GM19035 (cell line): ENCODE measurements around the gene UBE2L5.

ENCODE experiments used
- ATAC-seq: cut with Tn5 transposase; IDR thresholded peaks from one replicate; pipeline ENCODE4 v1.9.1; 2021; ENCODE audit not compliant: unreplicated experiment

UBE2L5 gene

GRCh38 chr13:30422054-30422839, at the start of gene UBE2L5:
Gene UBE2L5, plus strand, starts transcription at chr13:30422493. Its CDS starts 5,498 bp downstream, at chr13:30427991.
- ATAC-seq: peak; percentile 81

DNA sequence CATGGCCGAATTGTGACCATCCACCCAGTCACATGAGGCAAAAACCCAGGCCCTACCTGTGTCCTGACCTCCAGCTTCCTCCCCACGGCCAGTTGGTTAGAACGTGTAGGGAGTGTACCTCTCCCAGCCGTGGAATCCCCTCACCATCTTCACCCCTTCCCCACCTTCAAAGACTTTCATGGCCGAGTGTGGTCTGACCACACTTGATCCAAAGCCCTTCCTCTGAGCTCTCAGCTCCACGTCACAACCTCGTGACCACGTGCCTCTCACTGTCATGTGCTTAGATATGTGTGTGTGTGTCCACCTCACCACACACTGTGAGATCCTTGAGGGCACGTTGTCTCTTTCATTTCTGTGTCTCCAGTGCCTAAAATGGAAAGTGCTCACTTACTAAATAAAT, 48.6 kb upstream of the UBE2L5 start:
- no peak for ATAC-seq

DNA sequence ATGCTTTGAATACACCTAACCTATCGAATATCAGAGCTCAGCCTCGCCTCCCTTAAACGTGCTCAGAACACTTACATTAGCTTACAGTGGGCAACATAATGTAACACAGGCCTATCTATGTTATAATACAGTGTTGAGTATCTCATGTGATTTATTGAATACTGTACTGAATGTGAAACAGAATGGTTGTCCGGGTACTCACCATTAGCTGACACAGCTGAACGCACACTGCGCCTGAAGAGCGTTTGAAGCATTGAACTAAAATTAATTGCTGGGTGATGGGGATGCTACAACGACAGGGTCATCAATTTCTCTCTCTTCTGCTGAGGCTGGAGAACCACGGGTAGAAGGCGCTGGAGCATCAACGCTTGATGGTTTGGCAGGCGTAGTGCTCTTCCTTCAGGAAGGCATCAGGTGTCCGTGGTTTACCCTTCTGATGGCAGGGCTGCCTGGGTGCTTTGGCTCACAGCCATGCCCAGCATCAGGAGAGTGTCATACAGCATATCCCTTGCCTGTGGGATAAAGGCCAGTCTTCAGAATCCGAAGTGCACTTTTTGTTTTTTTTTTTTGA, 46.9 kb upstream of the UBE2L5 start:
- no peak for ATAC-seq

DNA sequence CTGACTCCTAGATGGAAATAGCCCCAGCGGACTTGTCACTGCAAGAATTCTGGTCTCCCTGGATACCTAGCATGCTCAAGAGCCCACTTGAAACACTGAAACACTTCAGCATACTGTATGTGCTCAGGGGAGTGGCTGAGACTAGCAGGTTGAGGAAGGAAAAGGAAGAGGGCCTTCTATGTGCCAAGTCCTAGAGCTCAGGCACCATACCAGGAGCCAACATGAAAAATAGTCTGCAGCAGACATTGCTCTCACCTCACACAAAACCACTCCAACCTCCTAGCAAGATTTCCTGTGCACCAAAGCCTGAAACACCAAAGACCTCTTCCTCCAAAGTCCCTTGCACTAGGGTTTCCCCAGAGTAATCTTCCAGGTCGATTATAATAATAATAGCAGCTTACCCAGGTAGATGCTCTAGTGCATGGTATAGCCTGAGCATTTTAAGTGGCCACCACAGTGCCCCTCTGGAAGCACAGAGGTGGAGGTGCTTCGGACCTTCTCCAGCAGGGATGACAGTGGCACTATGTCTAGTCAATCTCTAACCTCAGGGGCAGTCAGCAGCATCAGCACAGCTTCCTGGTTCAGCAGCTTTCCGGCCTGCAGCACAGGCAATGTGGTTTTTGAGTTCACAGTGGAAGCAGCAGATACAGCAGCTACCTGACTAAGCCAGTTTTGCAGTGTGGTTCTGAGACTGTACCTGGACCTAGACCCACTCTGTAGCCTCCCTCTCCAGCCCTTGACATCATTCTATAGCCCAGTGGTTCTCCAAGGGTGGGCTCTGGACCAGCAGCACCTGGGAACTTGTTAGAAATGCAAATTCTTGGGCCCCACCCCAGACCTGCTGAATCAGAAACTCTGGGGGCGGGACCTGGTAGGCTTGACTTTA, 45.6 kb upstream of the UBE2L5 start:
- peak; percentile 56 for ATAC-seq

- no peak for ATAC-seq
Measured at GRCh38 chr13:30377312-30377685, 45.0 kb upstream of the UBE2L5 start.

- no peak for ATAC-seq
Measured at GRCh38 chr13:30378191-30378590, 44.1 kb upstream of the UBE2L5 start.

DNA sequence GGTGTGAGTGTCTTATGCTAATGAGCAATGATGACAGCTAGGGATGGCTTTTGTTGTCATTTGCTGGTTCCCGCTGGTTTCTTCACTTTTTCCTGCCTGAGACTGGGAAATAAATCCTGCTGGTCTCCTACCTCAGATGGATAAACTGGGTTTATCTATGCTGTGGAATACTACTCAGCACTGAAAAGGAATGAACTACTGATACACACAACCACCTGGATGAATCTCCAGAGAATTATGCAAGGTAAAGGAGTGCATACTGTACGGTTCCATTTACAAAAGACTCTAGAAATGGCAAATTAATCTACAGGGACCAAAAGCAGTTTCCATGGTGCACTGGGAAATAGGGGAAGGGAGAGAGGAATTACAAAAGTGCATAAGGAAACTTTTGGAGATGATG, 41.2 kb upstream of the UBE2L5 start:
- no peak for ATAC-seq

DNA sequence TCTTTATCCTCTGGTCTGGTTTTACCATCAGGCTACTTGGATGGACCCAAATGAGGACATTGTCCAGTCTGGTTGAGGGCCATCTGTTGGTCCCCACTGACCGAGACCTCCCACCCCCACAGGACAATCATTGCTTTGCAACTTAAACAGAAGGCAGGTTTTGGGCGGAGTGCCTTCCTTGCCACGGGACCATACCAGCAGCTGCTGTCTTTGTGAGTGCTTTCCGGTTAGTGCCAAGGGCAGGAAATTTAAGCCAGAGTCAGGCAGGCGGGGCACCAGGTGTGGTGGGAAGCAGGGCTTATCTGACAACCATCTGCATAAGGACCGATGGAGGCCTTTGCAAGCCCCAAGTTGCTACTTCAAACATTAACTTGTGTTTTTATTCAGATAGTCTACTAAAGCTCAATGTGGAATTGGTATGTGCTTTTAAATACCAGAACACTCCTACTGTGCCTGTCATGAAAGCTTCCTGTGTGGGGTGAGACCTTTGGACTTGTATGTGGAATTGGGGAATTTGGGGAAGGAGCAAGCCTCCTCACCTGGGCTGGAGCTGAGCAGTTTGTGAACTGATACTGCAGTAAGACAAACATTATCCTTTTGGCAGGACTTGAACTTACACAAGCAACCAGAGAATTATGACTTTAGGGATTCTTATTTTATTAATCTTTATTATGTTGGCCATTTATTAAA, 39.3 kb upstream of the UBE2L5 start:
- no peak for ATAC-seq

DNA sequence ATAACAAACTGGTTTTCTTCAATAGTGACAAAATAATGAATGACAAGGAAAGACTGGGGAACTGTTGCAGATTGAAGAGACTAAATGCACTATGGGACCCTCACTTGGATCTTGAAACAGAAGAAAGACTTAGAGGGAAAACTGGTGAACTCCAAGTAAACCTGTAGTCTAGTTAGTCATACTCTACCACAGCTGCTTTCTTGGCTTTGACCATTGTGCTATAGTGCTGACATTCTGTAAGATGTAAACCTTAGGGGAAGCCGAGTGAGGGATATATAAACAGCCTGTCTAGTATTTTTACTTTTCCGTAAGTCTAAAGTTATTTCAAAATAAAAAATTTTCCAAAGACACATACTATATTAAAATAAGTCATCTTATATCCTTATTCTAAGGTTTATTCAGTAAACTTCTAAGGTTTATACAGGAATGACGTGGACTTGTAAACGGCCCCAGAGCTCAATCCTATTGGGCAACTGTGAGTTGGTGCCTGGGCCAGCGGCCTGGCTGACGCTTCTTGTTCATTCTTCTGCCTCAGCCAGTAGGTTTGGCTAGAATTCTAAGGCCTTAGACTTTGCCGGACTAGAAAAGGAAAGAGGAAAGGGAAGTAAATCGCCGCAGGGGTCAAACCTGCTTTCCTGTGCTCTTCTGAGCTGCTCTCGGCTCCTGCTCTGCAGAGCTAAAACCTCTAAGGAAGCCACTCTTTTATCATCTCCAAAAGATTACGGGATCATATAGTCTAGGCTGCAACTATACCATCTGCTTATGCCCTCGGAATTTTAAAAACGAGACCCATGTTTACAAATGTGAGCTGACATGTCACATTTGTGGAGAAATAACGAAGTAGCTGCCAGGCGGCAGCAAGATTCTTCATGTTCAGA, 33.6 kb upstream of the UBE2L5 start:
- ATAC-seq: no peak

GRCh38 chr13:30391956-30392680, 30.2 kb upstream of the UBE2L5 start:
- ATAC-seq: no peak

- ATAC-seq: no peak
Measured at GRCh38 chr13:30392681-30393045, 29.6 kb upstream of the UBE2L5 start.

DNA sequence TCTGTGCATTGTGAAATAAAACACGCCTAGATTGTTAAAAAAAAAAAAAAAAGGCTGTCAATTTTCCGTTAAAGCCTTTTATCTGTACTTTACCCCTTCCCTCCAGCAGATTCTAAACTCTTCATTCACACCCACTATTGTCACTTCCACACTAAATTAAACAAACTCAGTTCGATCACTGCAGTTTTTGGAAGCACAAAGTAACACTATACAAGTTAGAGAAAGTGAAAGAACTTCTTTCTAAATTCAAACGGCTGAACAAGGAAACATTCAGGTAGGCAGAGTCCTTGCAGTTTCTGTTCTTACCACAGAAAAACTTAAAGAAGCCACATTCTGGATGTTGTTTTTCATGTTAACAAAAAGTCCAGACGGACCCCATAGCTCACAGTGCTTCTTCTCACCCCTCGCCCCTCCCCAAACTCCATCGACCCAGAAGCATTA, 27.5 kb upstream of the UBE2L5 start:
- peak; percentile 84 for ATAC-seq

DNA sequence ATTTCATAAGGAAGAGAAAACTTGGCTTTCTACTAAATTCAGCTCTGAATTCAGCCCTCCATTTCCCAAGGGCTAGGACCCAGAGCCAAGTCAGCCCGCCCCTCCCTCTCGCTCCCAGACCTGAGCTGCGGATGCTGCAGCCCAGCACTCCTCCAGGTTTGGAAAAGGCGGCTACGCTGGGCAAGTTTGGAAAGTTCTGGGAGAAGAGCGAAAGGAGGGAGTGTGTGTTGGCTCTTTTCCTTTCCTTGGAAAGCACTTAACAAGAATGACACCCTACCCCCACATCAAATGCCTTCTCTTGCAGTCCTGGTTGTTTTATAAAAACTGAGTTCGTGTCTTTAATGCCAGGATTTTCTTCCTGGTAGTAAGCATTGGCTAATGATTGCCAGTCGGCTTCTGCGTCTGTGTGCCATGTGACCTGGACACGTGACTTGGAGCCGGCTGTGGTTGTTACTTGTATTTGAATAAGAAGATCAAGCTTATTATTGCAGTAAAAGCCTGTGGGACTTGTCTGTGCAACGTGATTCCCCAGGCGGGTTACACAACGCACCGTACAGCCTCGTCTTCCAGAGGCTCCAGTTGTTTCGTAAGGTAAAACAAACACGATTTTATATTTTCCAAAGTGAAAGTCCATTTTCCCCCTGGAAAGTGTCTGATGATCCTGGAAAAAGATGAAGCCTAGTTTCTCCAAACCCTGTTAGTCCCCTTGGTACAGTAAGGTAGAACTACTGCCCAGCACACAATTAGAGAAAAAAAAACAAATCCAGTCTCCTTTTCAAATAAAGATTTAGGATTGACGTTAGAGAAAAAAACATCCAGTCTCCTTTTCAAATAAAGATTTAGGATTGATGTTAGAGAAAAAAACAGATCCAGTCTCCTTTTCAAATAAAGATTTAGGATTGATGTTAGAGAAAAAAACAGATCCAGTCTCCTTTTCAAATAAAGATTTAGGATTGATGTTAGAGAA, 26.8 kb upstream of the UBE2L5 start:
- peak; percentile 77 for ATAC-seq

GRCh38 chr13:30396434-30397075, 25.7 kb upstream of the UBE2L5 start:
- ATAC-seq: no peak

DNA sequence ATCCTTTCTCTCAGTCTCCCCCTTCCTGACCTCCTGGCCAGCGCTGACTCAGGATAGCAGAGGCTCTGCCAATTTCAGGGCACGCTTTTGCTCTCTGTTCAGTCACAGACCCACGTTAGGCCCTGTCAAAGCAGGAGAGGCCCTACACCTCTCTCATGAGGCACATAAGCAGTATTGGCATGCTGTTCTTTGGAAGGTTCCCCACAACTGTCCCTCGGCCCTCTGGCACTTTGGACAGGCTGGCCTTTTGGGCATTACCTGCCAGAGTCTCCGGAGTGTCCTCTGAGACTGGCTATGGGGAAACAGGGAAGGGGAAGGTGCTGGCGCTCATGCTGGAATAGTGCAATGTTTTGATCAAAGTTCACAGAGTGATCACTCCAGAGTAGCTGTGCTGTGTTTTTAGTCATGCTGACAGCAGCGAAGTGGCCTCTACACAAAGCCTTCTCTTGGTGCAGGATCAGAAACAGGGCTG, 23.7 kb upstream of the UBE2L5 start:
- ATAC-seq: no peak

GRCh38 chr13:30400376-30400775, 21.9 kb upstream of the UBE2L5 start:
- no peak for ATAC-seq

DNA sequence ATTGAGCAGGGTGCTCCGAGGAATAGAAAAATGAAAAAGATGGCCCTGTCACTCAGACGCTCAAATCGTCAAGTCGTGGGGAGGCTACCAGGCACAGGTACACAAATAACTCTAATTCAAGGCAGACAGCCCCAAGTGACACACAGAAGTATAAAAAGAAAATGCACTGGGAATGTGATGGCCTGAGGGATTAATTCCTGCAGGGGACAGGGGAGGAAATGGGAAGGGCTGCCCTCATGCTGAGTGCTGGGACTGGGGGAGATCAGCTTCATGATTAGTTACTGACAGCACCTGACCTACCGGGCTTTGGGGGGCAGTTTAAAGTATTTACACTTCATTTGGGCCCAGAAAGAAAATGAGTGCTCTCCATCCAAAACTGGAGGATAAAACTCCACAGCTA, 20.9 kb upstream of the UBE2L5 start:
- ATAC-seq: no peak

DNA sequence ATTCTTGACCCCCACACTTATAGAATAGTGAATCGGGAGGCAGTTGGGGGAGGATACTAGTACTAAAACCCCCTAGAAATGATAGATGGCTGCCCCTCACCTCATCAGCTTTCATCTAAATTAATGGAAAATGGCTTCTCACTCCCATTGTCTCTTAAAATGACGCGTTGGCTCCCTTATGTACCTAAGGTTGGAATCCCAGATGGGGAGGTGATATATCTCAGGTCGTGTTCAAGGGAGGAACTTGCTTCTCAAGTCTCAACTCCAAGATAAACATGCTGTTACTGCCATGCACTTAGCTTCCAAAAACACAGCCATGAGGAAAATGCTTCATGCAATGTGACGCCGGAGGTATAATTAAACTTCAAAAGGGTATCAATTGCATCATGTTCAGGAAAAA, 18.8 kb upstream of the UBE2L5 start:
- no peak for ATAC-seq
